K562 (cell line): ENCODE results near the gene TSGA10. TPM values are rescaled to one million over a fixed set of nuclear protein-coding genes. Genes with fewer than 3 reads are reported as not detected.

ENCODE experiments used
- ATAC-seq: fragments of 200-7000 bp; cut with Tn5 transposase; 3 replicates; pipeline ENCODE4 v1.9.1; 2020; ENCODE audit warnings: moderate library complexity
- BruUV-seq: library from RNA; stranded (reverse); fragments of 400-500 nt; replicated peaks from 2 replicates; lab custom pipeline; 2021; lab: Mats Ljungman, UMichigan
- CTCF ChIA-PET: fragments of 300-600 bp; formaldehyde crosslinking; extraction: SDS; loops from one replicate; lab custom pipeline; 2021; ENCODE audit warnings: low intra/inter-chr PET ratio; lab: Yijun Ruan, JAX
- POLR2A ChIA-PET: fragments of 300-600, 350-650 bp; sonication (Branson Sonifier 250); formaldehyde crosslinking; extraction: SDS; loops from one replicate; lab custom pipeline; 2021; ENCODE audit warnings: antibody characterized with exemption, inconsistent platforms; lab: Yijun Ruan, JAX
- DNase-seq, 4 experiments: peaks; one replicate each; pipeline versions ENCODE4 v3.0.0 to v3.0.0-alpha.2; 2011 to 2018; ENCODE audit warnings: low spot score in 3 of 4, mixed read lengths in 3 of 4; ENCODE audit errors: extremely low read depth in 1 of 4
- FAIRE-seq: peaks from 2 replicates; lab custom pipeline; 2011; peaks lifted over from hg19 to GRCh38; lab: Jason Lieb, UNC
- H2AFZ ChIP-seq: 2 replicates; pipeline ENCODE4 v1.6.0; 2011; ENCODE audit warnings: low read depth, low read length, control low read depth, inconsistent platforms
- H3K27ac ChIP-seq: fragments of 200-600 bp; 3 replicates; pipeline ENCODE4 v1.8.0; 2011; ENCODE audit warnings: low read depth, mild to moderate bottlenecking, control low read depth, inconsistent platforms, low read length, moderate library complexity, mixed read lengths; ENCODE audit errors: extremely low read depth
- H3K27me3 ChIP-seq, 2 experiments: fragments of 300-600 bp in 1 of 2; 2 replicates in 1 of 2; 3 replicates in 1 of 2; pipeline versions ENCODE4 v1.6.0 to v1.8.0; 2011; ENCODE audit warnings: inconsistent platforms in 2 of 2, low read length in 2 of 2, mild to moderate bottlenecking in 1 of 2, mixed read lengths in 1 of 2, moderate library complexity in 1 of 2; ENCODE audit not compliant: control insufficient read depth in 2 of 2, insufficient read depth in 2 of 2
- H3K36me3 ChIP-seq: fragments of 300-600 bp; 3 replicates; pipeline ENCODE4 v1.8.0; 2011; ENCODE audit warnings: mild to moderate bottlenecking, low read length, inconsistent platforms; ENCODE audit not compliant: control insufficient read depth, insufficient read depth
- H3K4me1 ChIP-seq, 2 experiments: fragments of 200-600 bp in 1 of 2; replicated peaks in 1 of 2; 2 replicates in 1 of 2; 3 replicates in 1 of 2; pipeline versions ENCODE4 v1.5.1 to v1.8.0; 2011; ENCODE audit warnings: inconsistent platforms in 2 of 2, low read length in 2 of 2, mild to moderate bottlenecking in 1 of 2, mixed read lengths in 1 of 2, moderate library complexity in 1 of 2; ENCODE audit not compliant: control insufficient read depth in 2 of 2, insufficient read depth in 2 of 2
- H3K4me2 ChIP-seq: 2 replicates; pipeline ENCODE4 v1.6.1; 2011; ENCODE audit warnings: low read length, control low read depth, inconsistent platforms, mixed read lengths; ENCODE audit not compliant: insufficient read depth
- H3K4me3 ChIP-seq: fragments of 200-600 bp; sonication (generic), shearing (Covaris generic); 2 replicates; pipeline ENCODE4 v1.5.1; 2016; ENCODE audit warnings: control low read depth, inconsistent platforms
- H3K79me2 ChIP-seq: fragments of 200-600 bp; 3 replicates; pipeline ENCODE4 v1.8.0; 2011; ENCODE audit warnings: low read length, inconsistent platforms; ENCODE audit not compliant: control insufficient read depth, insufficient read depth
- H3K9ac ChIP-seq, 2 experiments: 2 replicates each; pipeline versions ENCODE4 v1.6.0 to v1.6.1; 2011; ENCODE audit warnings: low read depth in 2 of 2, low read length in 2 of 2, control low read depth in 1 of 2, inconsistent platforms in 1 of 2, mild to moderate bottlenecking in 1 of 2, mixed read lengths in 1 of 2; ENCODE audit not compliant: insufficient read depth in 1 of 2
- H3K9me1 ChIP-seq: one replicate; pipeline ENCODE4 v1.6.0; 2011; ENCODE audit warnings: inconsistent platforms, mild to moderate bottlenecking, low read length, moderate library complexity; ENCODE audit not compliant: control insufficient read depth, insufficient read depth
- H3K9me3 ChIP-seq: replicated peaks from 2 replicates; pipeline ENCODE4 v1.5.1; 2011; ENCODE audit warnings: low read depth, low read length, inconsistent platforms; ENCODE audit not compliant: control insufficient read depth, insufficient read depth
- H4K20me1 ChIP-seq: replicated peaks from 2 replicates; pipeline ENCODE4 v1.6.1; 2011; ENCODE audit warnings: low read length, inconsistent platforms, mixed read lengths; ENCODE audit not compliant: control insufficient read depth, insufficient read depth
- CBFA2T3 ChIP-seq: fragments of 450-650 bp; IDR thresholded peaks from 2 replicates; pipeline ENCODE4 v1.6.1; 2017
- CBX3 ChIP-seq, 2 experiments: IDR thresholded peaks; 1 replicate in 1 of 2; 2 replicates in 1 of 2; pipeline ENCODE4 v1.6.1; 2012; ENCODE audit warnings: inconsistent platforms in 2 of 2, low read length in 2 of 2, borderline replicate concordance in 1 of 2, control low read depth in 1 of 2
- EP400 ChIP-seq: fragments of 450-650 bp; IDR thresholded peaks from 2 replicates; pipeline ENCODE4 v1.6.1; 2017; ENCODE audit warnings: antibody characterized with exemption, mild to moderate bottlenecking, moderate library complexity
- FOXA3 ChIP-seq, 2 experiments: fragments of 450-650 bp in 1 of 2; sonication (generic) in 1 of 2; formaldehyde crosslinking; IDR thresholded peaks in 1 of 2; conservative IDR thresholded peaks in 1 of 2; 2 replicates each; pipeline versions ENCODE4 v1.4.0 to v1.8.0; 2020 to 2022; ENCODE audit warnings: mild to moderate bottlenecking in 2 of 2, missing genetic modification reagents in 1 of 2
- NR2F6 ChIP-seq: fragments of 450-650 bp; formaldehyde crosslinking; IDR thresholded peaks from 2 replicates; pipeline ENCODE4 v1.4.0; 2020; ENCODE audit warnings: mild to moderate bottlenecking
- PHF8 ChIP-seq: fragments of 200-600 bp; sonication (generic); IDR thresholded peaks from 2 replicates; pipeline ENCODE4 v1.6.1; 2012; ENCODE audit warnings: mixed run types, mild to moderate bottlenecking, inconsistent platforms, low read length, moderate library complexity, borderline replicate concordance
- SRSF3 ChIP-seq: fragments of 200-400 bp; formaldehyde crosslinking; IDR thresholded peaks from 2 replicates; pipeline ENCODE4 v1.6.1; 2016; ENCODE audit warnings: mild to moderate bottlenecking, low read length, moderate library complexity; ENCODE audit not compliant: insufficient read depth
- TCF3 ChIP-seq: sonication (generic); formaldehyde crosslinking; IDR thresholded peaks from 2 replicates; pipeline ENCODE4 v1.4.0; 2020; ENCODE audit warnings: mild to moderate bottlenecking, missing genetic modification reagents
- TRIM28 ChIP-seq: fragments of 450-650 bp; IDR thresholded peaks from 2 replicates; pipeline ENCODE4 v1.6.1; 2017
- TSC22D4 ChIP-seq: fragments of 450-650 bp; IDR thresholded peaks from 2 replicates; pipeline ENCODE4 v1.6.1; 2016; ENCODE audit warnings: missing genetic modification characterization, missing biosample characterization, control low read depth
- YBX1 ChIP-seq: fragments of 450-650 bp; IDR thresholded peaks from 2 replicates; pipeline ENCODE4 v1.7.1; 2016; ENCODE audit warnings: mild to moderate bottlenecking
- ZNF184 ChIP-seq: sonication (generic); formaldehyde crosslinking; IDR thresholded peaks from 2 replicates; pipeline ENCODE4 v1.5.0; 2020; ENCODE audit warnings: missing genetic modification reagents
- WGBS: fragments of 100-300 bp; shearing (Covaris generic); methylation state at CpG from one replicate; pipeline ENCODE4 v1.1.6; 2016; ENCODE audit warnings: low coverage, mixed read lengths; ENCODE audit not compliant: insufficient coverage; ENCODE audit errors: missing lambda C conversion rate; 5-methylcytosine and 5-hydroxymethylcytosine counted together
- in situ Hi-C: fragments of 300-500 bp; cut with MboI; formaldehyde crosslinking; loops from 4 replicates; pipeline ENCODE4 v1.15.0; 2018; ENCODE audit warnings: inconsistent platforms, mixed read lengths
- intact Hi-C: fragments of 100-400 bp; cut with micrococcal nuclease; formaldehyde crosslinking; loops from 2 replicates; pipeline ENCODE4 v1.14.2; 2022
- polyA plus RNA-seq, 8 experiments: library from polyadenylated mRNA; depleted of rRNA in 4 of 8; stranded (reverse) in 5 of 8; unstranded in 3 of 8; fragments of >200 nt; fragmentation: Nextera tagmentation in 2 of 8; fragmentation: Illumina TruSeq in 1 of 8; extraction: Ambion mirVana in 2 of 8; extraction: Trizol in 1 of 8; gene quantifications; 2 replicates each; pipeline versions ENCODE4 v1.2.1 to v1.2.3, GENCODE V29; 2011 to 2014; ENCODE audit warnings: inconsistent platforms in 1 of 8, missing spikeins in 1 of 8
- total RNA-seq, 7 experiments: library from RNA; depleted of rRNA in 6 of 7; stranded (reverse); fragments of >200 nt in 6 of 7; fragmentation: Illumina TruSeq in 2 of 7; extraction: Trizol in 2 of 7; gene quantifications; 2 replicates each; pipeline versions ENCODE4 v1.2.1 to v1.2.3, GENCODE V29; 2011 to 2021; ENCODE audit warnings: low replicate concordance in 1 of 7
- TF ChIP-seq, protein P1 (sequence below): fragments of 250-450 bp; sonication (Bioruptor Pico); IDR thresholded peaks from 2 replicates; pipeline ENCODE4 v1.4.0; 2020
- TF ChIP-seq, protein P2 (sequence below): sonication (generic); formaldehyde crosslinking; IDR thresholded peaks from 2 replicates; pipeline ENCODE4 v1.8.0; 2022; ENCODE audit warnings: missing genetic modification reagents, mild to moderate bottlenecking, borderline replicate concordance
- TF ChIP-seq, protein P3 (sequence below): fragments of 450-650 bp; IDR thresholded peaks from 2 replicates; pipeline ENCODE4 v1.6.1; 2016; ENCODE audit warnings: low read depth

Gene TSGA10
- total and polyA plus RNA-seq, 9 of the 15 experiments (the other 6 are each of a cell fraction or from before 2014, with no cell fraction given) = 2.1 to 11.3 (median 3.2) TPM

DNA sequence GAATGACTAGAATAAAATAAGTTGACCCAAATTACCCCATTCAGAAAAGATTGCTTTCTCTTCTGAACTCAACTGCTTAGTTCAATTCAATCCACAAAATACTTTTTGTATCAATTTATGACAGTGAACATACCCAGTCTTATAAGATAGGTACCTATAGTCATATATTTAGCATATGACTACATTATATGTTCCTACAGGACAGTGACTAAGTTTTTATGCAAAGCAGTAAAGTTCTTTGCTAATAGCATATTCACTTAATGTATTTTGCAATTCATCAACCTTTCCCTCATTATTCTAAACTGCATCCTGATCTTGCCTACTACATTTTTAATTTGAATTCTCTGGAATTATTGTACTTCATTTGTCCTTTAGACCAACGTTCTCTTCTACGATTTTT, 43.5 kb downstream of the TSGA10 start:
- 6% methylated on average over 2 of the region's 2 CpGs for whole genome bisulfite sequencing
- Histone ChIP-seq H3K27me3 (0 out of 5 replicates have a peak, but pooled peaks cover 0 to 2% of the 10 kb centered on the region in 2 experiments), H3K9ac (no peak overlapping the region), H3K9me1 (no peaks in the 10 kb centered on the region), H3K27ac (no peak overlapping the region)
- TF ChIP-seq, protein P1, sequence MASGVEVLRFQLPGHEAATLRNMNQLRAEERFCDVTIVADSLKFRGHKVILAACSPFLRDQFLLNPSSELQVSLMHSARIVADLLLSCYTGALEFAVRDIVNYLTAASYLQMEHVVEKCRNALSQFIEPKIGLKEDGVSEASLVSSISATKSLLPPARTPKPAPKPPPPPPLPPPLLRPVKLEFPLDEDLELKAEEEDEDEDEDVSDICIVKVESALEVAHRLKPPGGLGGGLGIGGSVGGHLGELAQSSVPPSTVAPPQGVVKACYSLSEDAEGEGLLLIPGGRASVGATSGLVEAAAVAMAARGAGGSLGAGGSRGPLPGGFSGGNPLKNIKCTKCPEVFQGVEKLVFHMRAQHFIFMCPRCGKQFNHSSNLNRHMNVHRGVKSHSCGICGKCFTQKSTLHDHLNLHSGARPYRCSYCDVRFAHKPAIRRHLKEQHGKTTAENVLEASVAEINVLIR (CRISPR knock-in tag) = no peak
- TF ChIP-seq NR2F6 (CRISPR knock-in tag) = no peak
- TF ChIP-seq CBFA2T3 = no peak
- TF ChIP-seq, protein P2, sequence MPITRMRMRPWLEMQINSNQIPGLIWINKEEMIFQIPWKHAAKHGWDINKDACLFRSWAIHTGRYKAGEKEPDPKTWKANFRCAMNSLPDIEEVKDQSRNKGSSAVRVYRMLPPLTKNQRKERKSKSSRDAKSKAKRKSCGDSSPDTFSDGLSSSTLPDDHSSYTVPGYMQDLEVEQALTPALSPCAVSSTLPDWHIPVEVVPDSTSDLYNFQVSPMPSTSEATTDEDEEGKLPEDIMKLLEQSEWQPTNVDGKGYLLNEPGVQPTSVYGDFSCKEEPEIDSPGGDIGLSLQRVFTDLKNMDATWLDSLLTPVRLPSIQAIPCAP = no peak
- TF ChIP-seq SRSF3 = no peak
- TF ChIP-seq ZNF184 (CRISPR knock-in tag) = no peak
- TF ChIP-seq PHF8 = no peak
- TF ChIP-seq EP400 = no peak
- TF ChIP-seq, protein P3, sequence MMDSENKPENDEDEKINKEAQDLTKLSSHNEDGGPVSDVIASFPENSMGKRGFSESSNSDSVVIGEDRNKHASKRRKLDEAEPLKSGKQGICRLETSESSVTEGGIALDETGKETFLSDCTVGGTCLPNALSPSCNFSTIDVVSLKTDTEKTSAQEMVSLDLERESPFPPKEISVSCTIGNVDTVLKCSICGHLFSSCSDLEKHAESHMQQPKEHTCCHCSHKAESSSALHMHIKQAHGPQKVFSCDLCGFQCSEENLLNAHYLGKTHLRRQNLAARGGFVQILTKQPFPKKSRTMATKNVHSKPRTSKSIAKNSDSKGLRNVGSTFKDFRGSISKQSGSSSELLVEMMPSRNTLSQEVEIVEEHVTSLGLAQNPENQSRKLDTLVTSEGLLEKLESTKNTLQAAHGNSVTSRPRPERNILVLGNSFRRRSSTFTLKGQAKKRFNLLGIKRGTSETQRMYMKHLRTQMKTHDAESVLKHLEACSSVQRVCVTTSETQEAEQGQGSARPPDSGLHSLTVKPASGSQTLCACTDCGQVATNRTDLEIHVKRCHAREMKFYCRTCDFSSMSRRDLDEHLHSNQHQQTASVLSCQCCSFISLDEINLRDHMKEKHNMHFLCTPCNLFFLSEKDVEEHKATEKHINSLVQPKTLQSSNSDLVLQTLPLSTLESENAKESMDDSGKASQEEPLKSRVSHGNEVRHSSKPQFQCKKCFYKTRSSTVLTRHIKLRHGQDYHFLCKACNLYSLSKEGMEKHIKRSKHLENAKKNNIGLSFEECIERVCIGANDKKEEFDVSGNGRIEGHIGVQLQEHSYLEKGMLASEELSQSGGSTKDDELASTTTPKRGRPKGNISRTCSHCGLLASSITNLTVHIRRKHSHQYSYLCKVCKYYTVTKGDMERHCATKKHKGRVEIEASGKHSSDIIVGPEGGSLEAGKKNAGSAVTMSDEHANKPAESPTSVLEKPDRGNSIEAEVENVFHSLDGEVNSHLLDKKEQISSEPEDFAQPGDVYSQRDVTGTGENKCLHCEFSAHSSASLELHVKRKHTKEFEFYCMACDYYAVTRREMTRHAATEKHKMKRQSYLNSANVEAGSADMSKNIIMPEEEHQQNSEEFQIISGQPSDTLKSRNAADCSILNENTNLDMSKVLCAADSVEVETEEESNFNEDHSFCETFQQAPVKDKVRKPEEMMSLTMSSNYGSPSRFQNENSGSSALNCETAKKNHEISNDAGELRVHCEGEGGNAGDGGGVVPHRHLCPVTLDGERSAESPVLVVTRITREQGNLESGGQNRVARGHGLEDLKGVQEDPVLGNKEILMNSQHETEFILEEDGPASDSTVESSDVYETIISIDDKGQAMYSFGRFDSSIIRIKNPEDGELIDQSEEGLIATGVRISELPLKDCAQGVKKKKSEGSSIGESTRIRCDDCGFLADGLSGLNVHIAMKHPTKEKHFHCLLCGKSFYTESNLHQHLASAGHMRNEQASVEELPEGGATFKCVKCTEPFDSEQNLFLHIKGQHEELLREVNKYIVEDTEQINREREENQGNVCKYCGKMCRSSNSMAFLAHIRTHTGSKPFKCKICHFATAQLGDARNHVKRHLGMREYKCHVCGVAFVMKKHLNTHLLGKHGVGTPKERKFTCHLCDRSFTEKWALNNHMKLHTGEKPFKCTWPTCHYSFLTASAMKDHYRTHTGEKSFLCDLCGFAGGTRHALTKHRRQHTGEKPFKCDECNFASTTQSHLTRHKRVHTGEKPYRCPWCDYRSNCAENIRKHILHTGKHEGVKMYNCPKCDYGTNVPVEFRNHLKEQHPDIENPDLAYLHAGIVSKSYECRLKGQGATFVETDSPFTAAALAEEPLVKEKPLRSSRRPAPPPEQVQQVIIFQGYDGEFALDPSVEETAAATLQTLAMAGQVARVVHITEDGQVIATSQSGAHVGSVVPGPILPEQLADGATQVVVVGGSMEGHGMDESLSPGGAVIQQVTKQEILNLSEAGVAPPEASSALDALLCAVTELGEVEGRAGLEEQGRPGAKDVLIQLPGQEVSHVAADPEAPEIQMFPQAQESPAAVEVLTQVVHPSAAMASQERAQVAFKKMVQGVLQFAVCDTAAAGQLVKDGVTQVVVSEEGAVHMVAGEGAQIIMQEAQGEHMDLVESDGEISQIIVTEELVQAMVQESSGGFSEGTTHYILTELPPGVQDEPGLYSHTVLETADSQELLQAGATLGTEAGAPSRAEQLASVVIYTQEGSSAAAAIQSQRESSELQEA = no peak
- TF ChIP-seq TRIM28 = no peak
- TF ChIP-seq YBX1 = no peak
- no peak for TF ChIP-seq FOXA3 (CRISPR knock-in tag; conservative IDR thresholded peaks at IDR 0.05 in 1 of 2, IDR thresholded peaks at IDR 0.05 in 1 of 2)
- TF ChIP-seq CBX3 (IDR thresholded peaks at IDR 0.05; ENCODE audit: borderline replicate concordance in 1 of 2, low read length in 2 of 2) = no peak
- TF ChIP-seq TCF3 (CRISPR knock-in tag) = no peak
- no peak for TF ChIP-seq TSC22D4
- TF ChIP-seq, all 486 proteins: peak for 0
- ChIA-PET CTCF (no interaction called here), POLR2A (no interaction called here)
- no peak for FAIRE-seq
- in situ Hi-C loops (no loop called here), intact Hi-C loops (no loop called here)
- Histone ChIP-seq H3K36me3 (no peaks in the 10 kb centered on the region), H3K79me2 (no peaks in the 10 kb centered on the region), H3K4me1 (peaks cover 0 to 6% of the 10 kb centered on the region in 2 experiments; a peak in 1 of 5 replicates), H3K4me2 (no peak overlapping the region), H4K20me1 (no peaks in the 10 kb centered on the region), H3K9me3 (no peaks in the 10 kb centered on the region), H3K4me3 (no peak overlapping the region), H2AFZ (no peak overlapping the region)
- no peak for ATAC-seq
- DNase-seq = no peak
- BruUV-seq = no TSS peak
